Esophagus mucosa (tissue), 1 donor: ENCODE results near the gene CACNG3. TPM values are rescaled to one million over a fixed set of nuclear protein-coding genes. Genes with fewer than 3 reads are reported as not detected.
"Not testable (repeated sequence)": the region's sequence is repeated elsewhere in the genome, so short reads cannot be mapped to it uniquely, and the experiment has no call there.

Source experiments
- ATAC-seq: fragments of 200-7000 bp; cut with Tn5 transposase; one replicate; pipeline ENCODE4 v1.9.1; 2020
- total RNA-seq: library from RNA; stranded (reverse); gene quantifications from one replicate; pipeline ENCODE4 v1.2.4, GENCODE V29; 2023
- donor health status: DM: yes; HTN: yes; CAD: no.

Gene CACNG3
- total RNA-seq, 1 donor from 2014 or later: not detected

DNA sequence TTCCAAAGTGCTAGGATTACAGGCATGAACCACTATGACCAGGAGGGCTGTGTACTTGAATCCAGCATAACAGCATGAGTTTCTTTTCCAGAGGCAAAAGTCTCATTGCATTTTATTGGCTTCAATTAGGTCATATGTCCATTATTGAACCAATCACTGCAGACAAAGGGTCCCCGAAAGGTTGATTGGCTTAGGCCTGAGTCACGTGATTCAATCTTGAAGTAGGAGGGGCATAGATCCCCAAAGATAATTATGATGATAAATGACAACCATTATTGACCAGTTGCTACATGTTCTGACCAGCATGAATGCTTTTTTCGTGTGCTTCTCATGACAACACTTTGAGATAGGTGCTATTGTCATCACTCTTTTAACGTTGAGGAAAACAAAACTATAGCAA is 25.3 kb downstream of the CACNG3 start:
- no peak for ATAC-seq

- no peak for ATAC-seq
Measured at GRCh38 chr16:24282141-24282540, 26.0 kb downstream of the CACNG3 start.

DNA sequence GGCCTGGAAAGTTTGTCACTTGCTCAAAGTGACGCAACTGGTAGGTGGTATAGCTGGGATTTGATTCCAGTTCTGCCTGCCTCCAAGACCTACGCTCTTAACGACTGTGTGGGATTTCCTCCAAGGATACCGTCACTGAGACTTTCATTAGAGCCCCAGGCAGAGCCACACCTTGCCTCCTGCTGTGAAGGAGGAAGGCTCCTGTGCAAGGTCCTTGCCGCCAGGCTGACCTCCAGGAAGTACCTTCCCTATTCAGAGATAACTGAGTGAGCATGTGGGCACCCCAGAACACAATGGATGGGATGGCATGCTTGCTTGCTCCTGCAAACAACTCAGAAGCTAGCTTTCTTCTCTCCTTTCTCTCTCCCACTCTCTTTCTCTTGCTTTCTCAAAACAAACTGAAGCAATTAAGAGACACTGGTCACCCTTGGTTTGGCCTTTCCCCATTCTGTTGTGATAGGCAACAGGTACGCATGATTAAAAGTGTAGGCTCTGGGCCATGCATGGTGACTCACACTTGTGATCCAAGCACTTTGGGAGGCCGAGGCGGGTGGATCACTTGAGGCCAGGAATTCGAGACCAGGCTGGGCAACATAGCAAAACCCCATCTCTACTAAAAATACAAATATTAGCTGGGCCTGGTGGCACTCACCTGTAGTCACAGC is 30.7 kb downstream of the CACNG3 start:
- no peak for ATAC-seq

DNA sequence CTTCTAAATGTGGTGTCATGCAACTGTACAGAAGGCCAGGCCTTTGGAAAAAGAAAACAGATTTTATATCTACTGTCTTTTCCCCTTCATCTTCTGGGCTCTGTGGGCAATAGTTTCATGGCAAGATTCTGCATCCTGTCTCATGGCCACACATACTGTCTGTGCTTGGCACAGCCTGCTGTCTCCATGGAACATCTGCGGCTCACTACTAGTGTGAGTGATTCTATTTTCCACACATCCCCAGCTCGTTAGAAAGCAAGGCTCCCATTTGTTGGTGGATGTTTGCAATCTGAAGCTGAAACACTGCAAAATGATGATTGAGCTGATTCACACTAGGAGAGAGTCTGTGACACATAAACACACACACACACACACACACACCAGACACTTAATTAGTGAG is 32.4 kb downstream of the CACNG3 start:
- ATAC-seq: no peak

- ATAC-seq: no peak
Measured at GRCh38 chr16:24289166-24289700, 33.1 kb downstream of the CACNG3 start.

GRCh38 chr16:24291932-24292331 is 35.8 kb downstream of the CACNG3 start:
- ATAC-seq: no peak

DNA sequence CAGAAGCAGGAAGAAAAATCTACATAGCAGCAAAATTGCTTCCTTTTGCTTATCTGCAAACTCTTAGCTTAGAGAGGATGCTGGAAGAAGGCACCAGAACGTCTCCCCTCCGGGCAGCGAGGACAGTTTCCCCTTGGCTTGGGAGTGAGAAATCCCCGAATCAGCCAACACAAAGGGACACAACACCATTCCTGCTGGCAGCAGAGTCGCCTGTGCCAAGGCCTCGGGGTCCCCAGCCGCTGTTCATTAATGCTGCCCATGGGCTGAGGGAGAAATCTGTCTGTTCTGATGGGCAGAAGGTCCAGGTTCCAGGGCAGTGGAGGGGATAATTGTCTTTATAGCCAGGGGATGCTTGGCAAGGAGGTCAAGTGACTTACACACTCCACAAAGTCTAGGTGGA is 38.0 kb downstream of the CACNG3 start:
- ATAC-seq: no peak

- ATAC-seq: no peak
Measured at GRCh38 chr16:24297375-24297774, 41.2 kb downstream of the CACNG3 start.

DNA sequence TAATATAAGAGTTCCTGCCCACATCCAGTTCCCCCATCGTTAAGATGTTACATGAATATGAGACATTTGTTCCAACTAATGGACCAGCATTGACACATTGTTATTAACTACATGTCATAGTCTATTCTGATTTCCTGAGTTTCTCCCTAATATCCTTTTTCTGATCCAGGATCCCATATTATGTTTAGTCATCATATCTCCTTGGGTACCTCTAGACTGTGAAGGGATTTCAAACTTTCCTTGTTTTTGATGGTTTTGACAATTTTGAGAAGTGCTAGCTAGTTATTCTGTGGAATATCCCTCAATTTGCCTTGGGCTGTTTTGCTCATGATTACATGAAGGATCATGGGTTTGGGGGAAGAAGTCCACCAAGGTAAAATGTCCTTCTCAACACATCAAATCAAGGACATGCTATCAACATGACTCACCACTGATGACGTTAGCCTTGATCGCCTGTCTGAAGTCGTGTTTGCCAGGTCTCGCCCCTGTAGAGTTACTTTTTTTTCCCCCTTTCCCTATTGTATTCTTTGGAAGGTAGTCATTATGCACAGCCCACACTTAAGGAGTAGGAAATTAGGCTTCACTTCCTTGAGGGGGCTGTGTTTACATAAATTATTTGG is 42.5 kb downstream of the CACNG3 start:
- ATAC-seq: no peak

DNA sequence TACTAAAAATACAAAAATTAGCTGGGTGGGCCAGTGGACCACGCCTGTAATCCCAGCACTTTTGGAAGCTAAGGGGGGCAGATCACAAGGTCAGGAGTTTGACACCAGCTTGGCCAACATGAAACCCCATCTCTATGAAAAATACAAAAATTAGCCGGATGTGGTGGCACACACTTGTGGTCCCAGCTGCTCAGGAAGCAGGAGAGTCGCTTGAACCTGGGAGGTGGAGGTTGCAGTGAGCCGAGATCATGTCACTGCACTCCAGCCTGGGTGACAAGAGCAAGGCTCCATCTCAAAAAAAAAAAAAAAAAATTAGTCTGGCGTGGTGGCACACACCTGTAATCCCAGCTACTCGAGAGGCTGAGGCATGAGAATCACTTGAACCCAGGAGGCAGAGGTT is 44.6 kb downstream of the CACNG3 start:
- not testable (repeated sequence) for ATAC-seq

DNA sequence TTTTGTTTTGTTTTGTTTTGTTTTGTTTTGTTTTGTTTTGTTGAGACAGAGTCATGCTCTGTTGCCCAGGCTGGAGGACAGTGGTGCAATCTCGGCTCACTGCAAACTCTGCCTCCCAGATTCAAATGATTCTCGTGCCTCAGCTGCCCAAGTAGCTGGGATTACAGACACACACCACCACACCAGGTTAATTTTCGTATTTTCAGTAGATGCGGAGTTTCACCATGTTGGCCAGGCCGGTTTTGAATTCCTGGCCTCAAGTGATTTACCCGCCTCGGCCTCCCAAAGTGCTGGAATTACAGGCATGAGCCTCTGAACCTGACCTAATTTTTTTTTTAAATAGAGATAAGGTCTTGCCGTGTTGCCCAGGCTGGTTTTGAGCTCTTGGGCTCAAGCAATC is 46.5 kb downstream of the CACNG3 start:
- no peak for ATAC-seq

DNA sequence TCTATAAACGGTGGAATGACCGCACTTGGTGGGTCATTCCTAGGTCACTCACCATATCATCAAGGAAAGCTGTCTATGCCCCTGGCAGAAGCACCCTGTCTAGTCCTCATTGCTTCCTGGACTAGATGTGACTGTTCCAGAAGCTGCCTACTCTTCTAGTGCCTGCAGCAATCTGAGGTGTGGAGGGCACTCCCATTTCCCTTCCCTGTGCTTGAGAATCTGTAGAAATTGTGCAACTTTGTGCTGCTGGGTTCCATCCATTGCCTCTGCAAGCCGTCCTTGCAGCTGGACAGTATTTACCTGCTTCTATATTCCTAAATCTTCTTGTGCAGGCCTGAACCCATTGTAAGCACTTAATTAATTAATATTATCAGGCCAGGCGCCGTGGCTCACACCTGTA is 52.1 kb downstream of the CACNG3 start:
- ATAC-seq: peak; percentile 44

GRCh38 chr16:24309258-24310142 is 53.4 kb downstream of the CACNG3 start:
- ATAC-seq: peak; percentile 52

DNA sequence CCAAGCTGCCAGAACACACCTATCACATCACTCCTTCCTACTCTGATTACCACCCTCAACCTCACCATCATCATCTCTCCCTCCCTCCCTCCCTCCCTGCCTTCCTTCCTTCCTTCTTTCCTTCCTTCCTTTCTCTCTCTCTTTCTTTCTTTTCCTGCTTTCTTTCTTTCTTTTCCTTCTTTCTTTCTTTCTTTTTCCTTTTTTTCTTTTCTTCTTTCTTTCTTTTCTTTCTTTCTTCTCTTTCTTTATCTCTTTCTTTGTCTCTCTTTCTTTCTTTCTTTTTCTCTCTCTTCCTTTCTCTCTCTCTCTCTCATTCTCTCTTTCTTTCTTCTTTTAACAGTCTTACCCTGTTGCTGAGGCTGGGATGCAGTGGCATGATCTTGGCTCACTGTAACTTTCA is 59.2 kb downstream of the CACNG3 start:
- no peak for ATAC-seq

DNA sequence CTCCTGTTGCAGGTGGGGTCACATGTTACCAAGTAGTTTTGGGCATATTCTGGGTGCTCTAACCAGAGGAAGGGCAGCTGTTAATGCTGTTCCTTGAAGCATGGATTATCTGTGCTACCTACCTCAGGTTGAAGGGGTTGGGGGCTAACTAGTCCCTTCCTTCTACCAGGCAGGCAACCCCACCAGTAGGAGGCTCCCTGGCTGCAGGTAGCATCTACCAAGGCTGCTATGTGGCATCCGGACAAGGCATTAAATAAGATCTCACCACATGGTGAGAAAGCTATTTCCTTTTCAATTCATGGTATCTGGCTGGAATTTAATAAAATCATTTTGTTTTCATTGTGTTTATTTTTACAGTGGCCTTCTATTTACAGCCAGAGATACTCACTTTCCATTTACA is 62.5 kb downstream of the CACNG3 start:
- ATAC-seq: no peak

- no peak for ATAC-seq
Measured at GRCh38 chr16:24319126-24319814, 63.1 kb downstream of the CACNG3 start.

DNA sequence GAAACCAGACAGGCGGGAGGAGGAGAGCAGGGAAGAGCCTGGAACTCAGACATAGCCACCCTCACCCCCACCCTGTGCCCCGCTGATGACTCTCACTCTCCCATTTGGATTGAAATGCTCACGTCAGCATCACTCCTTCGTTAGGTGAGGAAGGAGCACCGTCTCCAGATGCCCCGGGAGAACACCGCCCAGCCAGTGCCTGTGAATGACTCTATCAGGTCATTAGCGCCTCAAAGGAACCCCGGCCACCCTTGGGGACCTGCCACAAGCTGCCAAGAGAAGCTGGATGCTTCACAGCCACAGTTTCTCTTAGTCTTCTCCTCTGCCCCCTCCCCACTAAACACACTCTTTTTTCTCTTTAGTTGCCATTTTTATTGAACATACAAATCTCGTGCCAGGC is 66.0 kb downstream of the CACNG3 start:
- ATAC-seq: no peak

GRCh38 chr16:24324421-24324820 is 68.3 kb downstream of the CACNG3 start:
- ATAC-seq: no peak

GRCh38 chr16:24328835-24329452 is 72.8 kb downstream of the CACNG3 start:
- ATAC-seq: no peak

DNA sequence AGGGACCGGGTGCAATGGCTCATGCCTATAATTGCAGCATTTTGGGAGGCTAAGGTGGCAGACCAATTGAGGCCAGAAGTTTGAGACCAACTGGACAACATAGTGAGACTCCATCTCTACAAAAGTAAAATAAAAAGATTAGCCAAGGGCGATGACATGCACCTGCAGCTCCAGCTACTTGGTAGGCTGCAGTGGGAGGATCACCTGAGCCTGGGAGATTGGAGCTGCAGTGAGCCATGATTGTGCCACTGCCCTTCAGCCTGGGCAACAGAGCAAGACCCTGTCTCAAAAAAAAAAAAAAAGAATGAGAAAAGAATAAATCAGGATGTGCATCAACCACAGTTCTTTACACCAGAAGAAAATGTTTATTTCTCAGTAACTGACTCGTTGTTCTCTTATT is 76.0 kb downstream of the CACNG3 start:
- ATAC-seq: no peak

DNA sequence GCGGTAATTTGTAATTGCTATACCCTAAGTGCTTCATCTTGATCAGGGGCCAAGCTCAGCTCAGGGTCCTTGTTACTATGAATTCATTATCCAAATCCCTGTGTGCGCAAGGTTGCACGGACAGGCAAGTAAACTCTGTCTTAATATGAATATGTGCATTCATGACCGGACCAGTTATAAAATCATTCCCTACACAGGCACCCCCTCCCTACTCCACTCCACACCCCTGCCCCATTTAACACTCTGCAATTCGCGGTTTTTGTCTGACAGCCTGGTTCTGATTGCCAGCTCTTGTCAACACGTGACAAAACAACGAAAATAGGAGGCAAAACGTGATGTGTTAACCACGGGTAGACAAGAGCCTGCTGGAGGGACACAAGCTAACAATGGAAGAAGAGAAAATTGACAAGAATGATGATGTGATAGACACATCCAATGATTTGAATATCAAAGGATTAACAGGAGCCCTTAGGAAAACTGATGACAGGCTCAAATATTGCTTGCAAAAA is 76.5 kb downstream of the CACNG3 start:
- ATAC-seq: no peak

GRCh38 chr16:24336491-24336890 is 80.4 kb downstream of the CACNG3 start:
- no peak for ATAC-seq
